Stimulated activated CD4-positive, alpha-beta T cell treated with anti-CD3 and anti-CD28 coated beads, Interleukin-1b, Interleukin-23, amount 100 ng/mL, for 24 hours (primary cell): ENCODE results near the gene SERPINA4.

Source experiments
- DNase-seq, 4 experiments: peaks; one replicate each; pipeline ENCODE4 v3.0.0-alpha.2; 2020; ENCODE audit warnings: low read depth in 4 of 4, low spot score in 1 of 4

Gene SERPINA4

GRCh38 chr14:94560751-94561655, at the start of gene SERPINA4:
TSS of gene SERPINA4 (plus strand) at chr14:94561442. CDS start at chr14:94563483, 2,041 bp downstream.
- no peak for DNase-seq

GRCh38 chr14:94514351-94514750, 46.9 kb upstream of the SERPINA4 start:
- no peak for DNase-seq

GRCh38 chr14:94515426-94515825, 45.8 kb upstream of the SERPINA4 start:
- no peak for DNase-seq

GRCh38 chr14:94515856-94516255, 45.4 kb upstream of the SERPINA4 start:
- no peak for DNase-seq

- DNase-seq, result no peak
These were observed 44.0 kb upstream of the SERPINA4 start for GRCh38 chr14:94517248-94517640.

GRCh38 chr14:94517641-94518257, 43.5 kb upstream of the SERPINA4 start:
- DNase-seq, result no peak

- no peak for DNase-seq
These were observed 39.7 kb upstream of the SERPINA4 start for GRCh38 chr14:94521375-94522114.

GRCh38 chr14:94522115-94522724, 39.0 kb upstream of the SERPINA4 start:
- DNase-seq, result no peak

GRCh38 chr14:94523265-94523664, 38.0 kb upstream of the SERPINA4 start:
- DNase-seq, result no peak

GRCh38 chr14:94524093-94524492, 37.1 kb upstream of the SERPINA4 start:
- DNase-seq, result no peak

GRCh38 chr14:94531187-94531586, 30.1 kb upstream of the SERPINA4 start:
- DNase-seq, result no peak

- DNase-seq, result no peak
These were observed 28.8 kb upstream of the SERPINA4 start for GRCh38 chr14:94532447-94532846.

- DNase-seq, result no peak
These were observed 25.7 kb upstream of the SERPINA4 start for GRCh38 chr14:94535506-94535905.

GRCh38 chr14:94536836-94537235, 24.4 kb upstream of the SERPINA4 start:
- DNase-seq, result no peak

GRCh38 chr14:94538070-94538740, 23.0 kb upstream of the SERPINA4 start:
- DNase-seq, result no peak

- DNase-seq, result no peak
These were observed 22.1 kb upstream of the SERPINA4 start for GRCh38 chr14:94539181-94539580.

- DNase-seq, result no peak
These were observed 21.0 kb upstream of the SERPINA4 start for GRCh38 chr14:94540031-94540794.

GRCh38 chr14:94541234-94541975, 19.8 kb upstream of the SERPINA4 start:
- DNase-seq, result no peak

GRCh38 chr14:94542111-94542810, 19.0 kb upstream of the SERPINA4 start:
- DNase-seq, result no peak
